ENCODE data around the gene UBE2E2. TPM values are rescaled to one million over a fixed set of nuclear protein-coding genes. Genes with fewer than 3 reads are reported as not detected.

Gene UBE2E2

GRCh38 chr3:23633261-23633960, 430.3 kb downstream of the UBE2E2 start:
- Histone ChIP-seq H3K9me3 (replicated peaks; ENCODE audit: low read length) (no peaks in the 10 kb centered on the region), H3K27me3 (ENCODE audit: control insufficient read depth, insufficient read depth, low read length) (no peaks in the 10 kb centered on the region), H3K4me2 (ENCODE audit: low read length) (no peak overlapping the region), H3K4me1 (ENCODE audit: control insufficient read depth, insufficient read depth, low read length) (peaks cover 6% of the 10 kb centered on the region), H3K36me3 (ENCODE audit: insufficient read depth, low read length) (no peaks in the 10 kb centered on the region), H3K4me3 (ENCODE audit: low read length) (no peak overlapping the region), H3K9ac (ENCODE audit: low read depth, low read length) (no peak overlapping the region)

- Histone ChIP-seq H3K27me3 (ENCODE audit: control insufficient read depth, insufficient read depth, low read length) (no peaks in the 10 kb centered on the region), H3K36me3 (ENCODE audit: insufficient read depth, low read length) (no peaks in the 10 kb centered on the region), H3K9ac (ENCODE audit: low read depth, low read length) (no peak overlapping the region), H3K4me3 (ENCODE audit: low read length) (no peak overlapping the region), H3K4me1 (ENCODE audit: control insufficient read depth, insufficient read depth, low read length) (peaks cover 7% of the 10 kb centered on the region), H3K4me2 (ENCODE audit: low read length) (no peak overlapping the region), H3K9me3 (replicated peaks; ENCODE audit: low read length) (no peaks in the 10 kb centered on the region)
Measured at GRCh38 chr3:23637339-23637738, 434.2 kb downstream of the UBE2E2 start.

- Histone ChIP-seq H3K9ac (ENCODE audit: low read depth, low read length) (no peak overlapping the region), H3K27me3 (ENCODE audit: control insufficient read depth, insufficient read depth, low read length) (no peaks in the 10 kb centered on the region), H3K9me3 (replicated peaks; ENCODE audit: low read length) (no peaks in the 10 kb centered on the region), H3K4me1 (ENCODE audit: control insufficient read depth, insufficient read depth, low read length) (peaks cover 7% of the 10 kb centered on the region), H3K4me3 (ENCODE audit: low read length) (no peak overlapping the region), H3K4me2 (ENCODE audit: low read length) (no peak overlapping the region), H3K36me3 (ENCODE audit: insufficient read depth, low read length) (no peaks in the 10 kb centered on the region)
Measured at GRCh38 chr3:23640471-23641146, 437.5 kb downstream of the UBE2E2 start.

Small RNAs within 50 kb of the gene (small RNA-seq; reads per million reads assigned to genes)
- gene AC121251.1 (not detected), gene RF00019 (not detected), gene RNU6-788P (not detected), gene RNU6-922P (not detected)
